GM21576 (cell line): Measurements from ENCODE around the gene CES1.
"Not testable (repeated sequence)": the region's sequence is repeated elsewhere in the genome, so short reads cannot be mapped to it uniquely, and the experiment has no call there.

Experiments
- ATAC-seq: cut with Tn5 transposase; IDR thresholded peaks from one replicate; pipeline ENCODE4 v1.9.1; 2021; ENCODE audit warnings: mild to moderate bottlenecking, moderate library complexity; ENCODE audit not compliant: unreplicated experiment

CES1 gene

DNA sequence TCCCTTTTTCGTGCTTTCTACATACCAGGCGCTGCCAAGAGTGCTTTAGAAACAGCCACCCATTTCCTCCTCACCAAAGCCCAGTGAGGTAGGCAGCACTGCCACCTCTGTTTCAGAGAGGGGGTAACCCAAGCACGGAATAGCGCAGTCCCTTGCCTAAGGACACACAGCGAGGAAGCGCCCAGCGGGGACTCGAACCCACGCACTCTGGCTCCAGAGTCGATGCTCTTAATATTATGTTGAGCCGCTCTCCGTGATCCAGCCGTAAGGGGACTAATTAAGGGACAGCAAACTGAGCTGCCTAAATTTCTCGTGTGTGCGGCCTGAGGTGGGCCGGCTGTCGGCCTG is 497 bp downstream of the CES1 start:
- ATAC-seq = no peak

DNA sequence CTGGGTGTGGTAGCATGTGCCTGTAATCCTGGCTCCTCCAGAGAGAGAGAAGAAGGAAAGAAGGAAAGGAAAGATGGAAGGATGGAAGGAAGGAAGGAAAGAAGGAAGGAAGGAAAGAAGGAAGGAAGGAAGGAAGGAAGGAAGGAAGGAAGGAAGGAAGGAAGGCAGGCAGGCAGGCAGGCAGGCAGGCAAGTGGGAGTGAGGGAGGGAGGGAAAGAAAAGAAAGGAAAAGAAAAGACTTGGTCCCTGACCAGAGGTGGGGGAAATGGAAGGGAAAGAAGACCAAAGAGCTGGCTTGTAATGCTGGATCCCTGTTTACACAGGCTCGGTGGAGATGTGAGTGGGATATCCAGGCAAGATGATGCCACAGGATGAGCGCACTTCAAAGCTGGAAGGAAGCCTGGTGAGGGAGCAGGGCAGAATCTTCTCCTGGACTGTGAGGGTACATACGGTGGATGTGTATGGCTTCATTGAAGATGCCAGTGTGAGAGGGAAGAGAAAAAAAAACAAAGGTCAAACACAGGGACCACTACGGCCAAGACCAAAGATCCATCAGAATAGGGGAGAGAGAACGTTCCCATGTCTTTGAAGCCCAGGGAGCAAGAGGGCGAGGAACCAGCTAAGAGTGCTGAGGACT is 2.1 kb downstream of the CES1 start:
- no peak for ATAC-seq

- not testable (repeated sequence) for ATAC-seq
These were observed 3.7 kb downstream of the CES1 start for GRCh38 chr16:55829232-55829631.

- ATAC-seq = no peak
These were observed 4.2 kb downstream of the CES1 start for GRCh38 chr16:55828680-55829079.

DNA sequence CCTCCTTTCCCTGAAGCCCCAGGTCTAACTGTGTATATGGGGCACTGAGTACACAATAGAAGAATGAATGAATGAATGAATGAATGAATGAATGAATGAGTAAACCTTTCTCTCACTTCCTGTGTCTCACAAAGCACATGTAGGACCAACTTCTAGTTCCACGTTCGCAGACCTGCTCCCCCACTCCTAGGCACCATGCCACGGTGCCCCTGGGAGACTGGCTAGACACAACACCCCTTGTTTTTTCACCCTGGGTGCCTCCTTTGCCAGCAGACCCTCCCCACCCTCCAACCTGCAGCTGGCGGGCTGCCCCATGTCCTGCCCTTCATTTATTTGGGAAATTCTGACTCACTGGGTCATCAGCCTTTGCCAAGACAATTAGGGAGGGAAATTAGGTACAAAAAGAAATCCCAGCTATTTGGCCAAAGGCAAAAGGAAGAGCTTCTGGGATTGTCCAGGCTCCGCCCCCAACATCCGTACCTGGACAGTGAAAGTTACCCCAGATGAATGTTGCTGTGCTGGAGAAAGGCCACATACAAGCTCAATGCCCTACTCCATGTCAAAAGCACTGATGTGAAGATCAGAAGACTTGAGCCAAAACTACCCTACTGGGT is 7.7 kb downstream of the CES1 start:
- ATAC-seq = no peak

GRCh38 chr16:55824473-55825000 is 8.4 kb downstream of the CES1 start:
- no peak for ATAC-seq

DNA sequence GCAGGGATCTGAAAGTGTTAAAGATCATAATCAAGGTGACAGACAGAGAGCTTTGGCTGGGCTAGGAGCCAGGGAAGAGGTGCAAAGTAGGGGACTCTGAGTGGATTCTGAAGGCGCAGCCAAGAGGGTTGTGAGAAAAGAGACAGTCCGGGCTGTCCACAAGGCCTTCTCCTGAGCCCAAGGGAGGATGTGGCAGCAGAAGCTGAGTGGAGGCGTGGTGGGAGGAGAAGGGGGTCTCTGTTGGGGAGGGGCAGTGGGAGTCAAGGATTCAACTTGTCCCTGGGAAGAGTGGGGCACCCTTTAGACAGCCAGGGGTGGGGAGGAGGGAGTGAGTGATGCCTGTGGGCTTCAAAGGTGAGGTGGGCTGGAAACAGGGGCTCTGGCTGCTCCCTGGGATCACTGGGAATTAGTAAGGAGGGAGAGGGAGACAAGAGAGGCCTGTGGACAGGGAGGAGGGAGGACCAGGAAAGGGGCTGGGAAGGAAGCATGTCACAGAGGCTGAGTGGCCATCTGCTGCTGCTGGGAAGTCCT is 10.6 kb downstream of the CES1 start:
- ATAC-seq = no peak

GRCh38 chr16:55821210-55821609 is 11.7 kb downstream of the CES1 start:
- no peak for ATAC-seq

GRCh38 chr16:55820615-55821014 is 12.3 kb downstream of the CES1 start:
- no peak for ATAC-seq

DNA sequence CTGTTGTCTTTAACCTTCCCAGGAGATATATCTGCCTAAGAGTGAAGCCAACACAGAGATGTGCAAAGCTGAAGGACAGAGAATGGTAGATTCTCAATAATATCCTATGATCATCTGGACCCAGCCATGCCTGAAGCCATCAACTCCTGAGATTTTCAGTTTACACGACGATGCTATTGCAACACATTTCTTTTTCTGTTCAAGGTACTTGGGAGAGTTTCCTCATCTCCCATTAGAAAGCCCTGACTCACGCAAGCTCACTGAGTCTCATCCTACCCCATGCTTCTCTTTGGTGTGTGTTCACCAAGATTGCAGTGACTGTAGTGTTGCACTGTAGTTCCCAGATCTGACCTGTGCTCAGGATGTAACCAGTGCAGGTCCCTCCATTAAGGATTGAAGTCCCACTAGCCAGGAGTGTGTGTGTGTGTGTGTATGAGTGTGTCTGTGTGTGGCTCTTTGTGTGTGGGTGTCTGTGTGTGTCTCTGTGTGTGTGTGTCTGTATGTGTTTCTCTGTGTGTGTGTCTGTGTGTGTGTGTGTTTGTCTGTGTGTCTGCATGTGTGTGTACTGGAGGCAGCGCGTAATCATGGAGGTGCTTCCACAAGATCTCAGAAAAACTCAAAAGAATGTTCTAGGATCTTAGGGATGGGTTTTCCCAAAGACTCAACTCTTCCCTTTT is 15.5 kb downstream of the CES1 start:
- no peak for ATAC-seq

DNA sequence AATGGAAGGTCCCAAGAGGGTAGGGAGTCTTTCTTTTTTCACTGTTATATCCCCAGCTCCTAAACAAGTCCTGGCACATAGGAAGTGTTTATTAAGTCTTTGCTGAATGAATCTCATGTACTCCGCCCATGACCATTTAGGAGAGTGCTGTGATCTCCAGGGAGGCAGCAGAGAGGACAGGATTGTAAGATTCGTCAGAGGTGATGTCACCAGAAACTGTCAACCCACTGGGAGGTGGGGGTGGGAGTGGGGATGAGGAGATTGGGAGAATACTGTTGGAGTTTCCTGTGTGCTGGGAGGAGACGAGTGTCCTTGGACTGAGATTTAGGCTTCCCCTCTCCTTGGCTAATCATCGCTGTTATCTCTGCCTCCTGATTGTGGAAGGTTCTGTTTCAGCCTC is 16.7 kb downstream of the CES1 start:
- not testable (repeated sequence) for ATAC-seq

DNA sequence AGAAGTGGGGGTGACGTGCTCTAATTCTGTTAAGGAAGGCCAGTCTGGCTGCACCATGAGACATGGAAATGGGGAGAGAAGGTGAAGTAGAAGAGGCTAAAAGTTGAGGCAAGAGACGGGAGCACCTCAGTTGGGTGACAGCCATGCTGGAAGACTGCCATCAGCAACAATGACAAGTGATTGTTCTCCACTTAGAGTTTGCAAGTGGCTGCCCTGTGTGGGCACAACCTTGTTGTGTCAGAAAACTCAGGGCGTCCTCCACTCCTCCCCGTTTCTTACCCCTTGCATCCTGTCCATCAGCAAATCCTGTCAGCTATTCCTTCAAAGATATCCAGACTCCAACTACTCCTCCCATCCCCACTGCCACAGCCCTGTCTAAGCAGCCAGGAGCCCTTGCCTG is 17.6 kb downstream of the CES1 start:
- ATAC-seq = no peak

GRCh38 chr16:55814174-55814573 is 18.7 kb downstream of the CES1 start:
- ATAC-seq = not testable (repeated sequence)

DNA sequence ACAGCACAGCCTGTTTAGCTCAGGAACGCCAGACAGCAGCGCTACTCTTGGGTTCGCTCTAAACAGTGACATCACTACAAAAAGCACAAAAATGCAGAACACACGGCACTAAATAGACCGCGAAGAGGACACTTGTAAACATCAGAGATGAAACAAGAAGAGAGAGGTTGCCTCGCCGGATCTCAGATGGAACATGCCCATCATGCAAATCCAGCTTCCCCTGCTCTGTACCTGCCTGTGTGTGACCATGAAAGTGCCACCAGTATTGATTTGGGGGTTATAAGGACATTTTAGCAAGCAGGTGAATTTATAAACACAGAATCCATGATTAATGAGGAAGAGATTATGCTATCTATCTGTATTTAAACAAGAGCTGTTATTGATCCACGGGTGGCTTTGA is 19.2 kb downstream of the CES1 start:
- not testable (repeated sequence) for ATAC-seq

GRCh38 chr16:55812951-55813350 is 19.9 kb downstream of the CES1 start:
- no peak for ATAC-seq

GRCh38 chr16:55811811-55812210 is 21.1 kb downstream of the CES1 start:
- ATAC-seq = no peak

GRCh38 chr16:55810451-55810961 is 22.4 kb downstream of the CES1 start:
- ATAC-seq = no peak

- ATAC-seq = no peak
These were observed 23.0 kb downstream of the CES1 start for GRCh38 chr16:55809851-55810250.

DNA sequence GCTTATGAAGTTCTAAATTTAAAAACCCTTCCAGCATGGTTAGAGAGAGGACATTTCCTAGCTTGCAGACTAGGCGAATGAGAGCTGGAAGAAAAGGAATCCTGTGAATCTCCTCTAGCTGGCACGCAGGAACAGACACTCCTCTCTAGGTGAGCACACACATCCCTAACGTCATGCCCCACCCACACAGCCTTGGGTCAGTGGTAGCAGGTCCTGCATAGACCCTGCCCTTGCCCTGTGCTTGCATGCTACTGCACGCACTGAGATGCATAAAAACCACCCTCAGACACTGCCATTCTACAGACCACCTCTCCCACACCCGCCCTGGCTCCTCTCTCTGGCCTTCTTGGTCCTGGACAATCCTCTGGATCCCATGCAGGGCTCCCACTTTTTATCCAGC is 23.5 kb downstream of the CES1 start:
- no peak for ATAC-seq

DNA sequence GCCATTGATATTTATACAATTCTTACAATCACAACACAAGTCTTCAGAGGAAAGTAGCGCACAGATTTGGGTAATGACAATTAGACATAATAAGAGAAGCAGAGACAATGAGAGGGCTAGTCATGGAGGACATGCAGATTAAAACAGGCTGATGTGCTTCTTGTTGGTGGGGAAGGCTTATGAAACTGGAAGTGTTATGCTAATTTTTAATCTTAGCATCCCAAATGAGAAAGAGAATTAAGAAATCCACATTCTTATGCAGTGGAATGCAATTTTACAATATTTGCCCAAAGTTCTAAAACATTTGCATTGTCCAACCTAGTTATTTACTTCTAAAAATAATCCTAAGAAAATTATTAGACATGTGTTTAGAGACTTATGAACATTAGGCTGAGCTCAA is 24.6 kb downstream of the CES1 start:
- ATAC-seq = not testable (repeated sequence)

DNA sequence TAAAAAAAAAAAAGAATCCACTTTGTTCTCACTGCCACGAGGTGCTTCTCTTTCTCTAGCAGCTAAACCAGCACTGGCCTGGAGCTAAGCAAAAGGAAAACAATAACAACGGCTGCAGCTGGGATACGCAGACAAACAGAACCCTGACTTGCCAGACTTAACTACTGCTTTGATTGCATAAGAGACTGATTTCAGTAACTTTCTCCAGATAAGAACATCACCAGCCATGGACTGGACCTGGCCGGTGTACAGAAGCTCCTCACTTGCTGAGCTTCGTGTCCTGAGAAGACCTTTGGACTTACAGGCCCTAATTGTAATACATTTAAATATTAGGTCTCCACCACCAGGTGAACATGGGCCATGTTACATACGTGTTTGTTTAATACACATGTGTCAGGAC is 27.8 kb downstream of the CES1 start:
- ATAC-seq = not testable (repeated sequence)

GRCh38 chr16:55803681-55804080 is 29.2 kb downstream of the CES1 start:
- ATAC-seq = not testable (repeated sequence)
